ENCODE measurements around the gene GNAQ. TPM values are rescaled to one million over a fixed set of nuclear protein-coding genes. Genes with fewer than 3 reads are reported as not detected.

GNAQ gene
- total RNA-seq, 1 donor from 2014 or later: 46.9 TPM

GRCh38 chr9:77843871-77844155 lies 187.8 kb downstream of the GNAQ start:
- DNase-seq (ENCODE audit: low spot score in 2 of 2, unreplicated experiment in 2 of 2): no peak
- no peaks in the 10 kb centered on the region for H3K27me3 Mint-ChIP-seq (ENCODE audit: low read depth)
- peaks cover 42% of the 10 kb centered on the region for H3K4me1 Mint-ChIP-seq
- no peak overlapping the region for H3K27ac Mint-ChIP-seq
- H3K36me3 Mint-ChIP-seq: no peaks in the 10 kb centered on the region
- TF ChIP-seq, protein P1, sequence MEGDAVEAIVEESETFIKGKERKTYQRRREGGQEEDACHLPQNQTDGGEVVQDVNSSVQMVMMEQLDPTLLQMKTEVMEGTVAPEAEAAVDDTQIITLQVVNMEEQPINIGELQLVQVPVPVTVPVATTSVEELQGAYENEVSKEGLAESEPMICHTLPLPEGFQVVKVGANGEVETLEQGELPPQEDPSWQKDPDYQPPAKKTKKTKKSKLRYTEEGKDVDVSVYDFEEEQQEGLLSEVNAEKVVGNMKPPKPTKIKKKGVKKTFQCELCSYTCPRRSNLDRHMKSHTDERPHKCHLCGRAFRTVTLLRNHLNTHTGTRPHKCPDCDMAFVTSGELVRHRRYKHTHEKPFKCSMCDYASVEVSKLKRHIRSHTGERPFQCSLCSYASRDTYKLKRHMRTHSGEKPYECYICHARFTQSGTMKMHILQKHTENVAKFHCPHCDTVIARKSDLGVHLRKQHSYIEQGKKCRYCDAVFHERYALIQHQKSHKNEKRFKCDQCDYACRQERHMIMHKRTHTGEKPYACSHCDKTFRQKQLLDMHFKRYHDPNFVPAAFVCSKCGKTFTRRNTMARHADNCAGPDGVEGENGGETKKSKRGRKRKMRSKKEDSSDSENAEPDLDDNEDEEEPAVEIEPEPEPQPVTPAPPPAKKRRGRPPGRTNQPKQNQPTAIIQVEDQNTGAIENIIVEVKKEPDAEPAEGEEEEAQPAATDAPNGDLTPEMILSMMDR (IDR thresholded peaks at IDR 0.05; ENCODE audit: unreplicated experiment): no peak
- no peaks in the 10 kb centered on the region for H3K9me3 Mint-ChIP-seq
- H3K4me3 Mint-ChIP-seq: no peak overlapping the region

DNA sequence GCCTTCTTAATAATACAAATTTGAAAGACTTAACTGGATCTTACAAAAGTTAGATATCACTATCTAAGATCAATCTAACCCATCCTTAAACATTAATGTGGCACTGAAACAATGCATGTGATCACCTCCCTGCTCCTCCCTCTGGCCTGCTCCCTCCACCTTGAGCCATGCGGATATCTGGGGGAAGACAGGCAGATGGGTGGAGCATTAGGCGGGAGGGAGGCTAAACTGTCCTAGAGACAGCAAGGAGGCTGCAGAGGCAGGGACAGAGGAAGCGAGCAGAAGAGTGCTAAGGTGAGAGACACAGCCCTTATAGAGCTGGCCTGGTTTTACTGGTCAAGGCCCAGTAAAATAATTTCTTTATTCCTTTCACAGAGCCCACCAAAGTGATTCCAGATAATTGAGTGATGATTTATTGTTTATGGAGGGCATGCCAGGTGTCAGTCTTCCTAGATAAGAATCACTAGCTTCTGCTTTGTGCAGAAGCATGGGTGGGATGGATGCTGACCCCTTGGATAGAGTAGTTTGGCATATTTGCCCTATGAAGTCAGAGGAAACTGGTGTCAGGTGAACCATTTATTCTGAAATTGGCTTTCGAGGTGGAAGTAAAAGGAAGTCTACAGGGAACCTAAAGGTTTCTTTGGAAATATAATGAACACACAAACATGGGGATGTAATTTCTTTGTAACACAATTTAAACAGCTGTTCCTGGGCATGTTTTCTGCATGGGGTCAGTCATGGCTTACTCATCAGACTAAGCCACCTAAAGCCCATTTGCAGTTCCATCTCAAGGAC lies 188.3 kb downstream of the GNAQ start:
- no peak overlapping the region for H3K27ac Mint-ChIP-seq

GRCh38 chr9:77841739-77842386 lies 189.7 kb downstream of the GNAQ start:
- Mint-ChIP-seq H3K4me3 (no peak overlapping the region), H3K27me3 (ENCODE audit: low read depth) (no peaks in the 10 kb centered on the region), H3K4me1 (peaks cover 35% of the 10 kb centered on the region), H3K36me3 (no peaks in the 10 kb centered on the region), H3K27ac (no peak overlapping the region), H3K9me3 (no peaks in the 10 kb centered on the region)
- DNase-seq (ENCODE audit: low spot score in 2 of 2, unreplicated experiment in 2 of 2): no peak
- TF ChIP-seq, protein P1 (IDR thresholded peaks at IDR 0.05; ENCODE audit: unreplicated experiment): no peak

More for the DNA sequence above, 188.3 kb downstream of the GNAQ start:
- peaks cover 42% of the 10 kb centered on the region for H3K4me1 Mint-ChIP-seq
- H3K9me3 Mint-ChIP-seq: no peaks in the 10 kb centered on the region
- TF ChIP-seq, protein P1 (IDR thresholded peaks at IDR 0.05; ENCODE audit: unreplicated experiment): no peak
- no peaks in the 10 kb centered on the region for H3K27me3 Mint-ChIP-seq (ENCODE audit: low read depth)
- DNase-seq (ENCODE audit: low spot score in 2 of 2, unreplicated experiment in 2 of 2): no peak
- H3K36me3 Mint-ChIP-seq: no peaks in the 10 kb centered on the region
- no peak overlapping the region for H3K4me3 Mint-ChIP-seq

DNA sequence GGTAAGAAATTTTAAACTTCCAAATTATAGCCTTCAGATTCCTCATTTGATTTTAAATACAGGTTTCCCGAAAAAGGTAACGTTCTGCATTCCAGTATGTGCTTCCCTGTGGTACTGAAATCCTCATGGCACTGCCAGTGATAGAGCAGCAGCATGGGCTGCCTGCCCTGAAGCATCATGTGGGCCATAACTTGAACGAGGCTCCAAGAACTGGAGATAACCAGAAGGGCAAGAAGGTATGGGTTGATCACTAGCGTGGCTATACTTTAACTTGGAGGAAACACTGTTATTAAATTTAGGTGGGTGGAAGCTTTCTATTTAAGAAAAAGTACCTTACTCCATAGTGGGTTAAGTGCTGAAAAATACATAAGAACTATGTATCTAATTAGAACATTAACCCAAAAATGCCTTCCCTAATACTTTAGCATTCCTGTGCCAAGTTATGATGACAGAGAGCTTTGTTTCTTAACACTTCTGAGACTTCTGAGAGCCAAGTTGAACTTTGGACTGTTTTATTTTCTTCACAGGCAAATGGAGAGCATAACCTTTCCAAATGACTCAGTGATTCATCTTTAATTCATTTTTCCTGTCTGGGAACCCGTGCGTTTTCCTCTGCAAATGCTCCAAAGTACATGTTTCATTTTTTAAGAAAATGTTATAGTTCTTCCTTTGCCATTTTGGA lies 192.0 kb downstream of the GNAQ start:
- H3K27ac Mint-ChIP-seq: peak overlapping the region; percentile 18
- H3K4me3 Mint-ChIP-seq: no peak overlapping the region
- H3K4me1 Mint-ChIP-seq: peaks cover 21% of the 10 kb centered on the region
- no peaks in the 10 kb centered on the region for H3K27me3 Mint-ChIP-seq (ENCODE audit: low read depth)
- H3K9me3 Mint-ChIP-seq: no peaks in the 10 kb centered on the region
- DNase-seq (ENCODE audit: low spot score in 2 of 2, unreplicated experiment in 2 of 2): no peak
- TF ChIP-seq, protein P1 (IDR thresholded peaks at IDR 0.05; ENCODE audit: unreplicated experiment): no peak
- no peaks in the 10 kb centered on the region for H3K36me3 Mint-ChIP-seq

DNA sequence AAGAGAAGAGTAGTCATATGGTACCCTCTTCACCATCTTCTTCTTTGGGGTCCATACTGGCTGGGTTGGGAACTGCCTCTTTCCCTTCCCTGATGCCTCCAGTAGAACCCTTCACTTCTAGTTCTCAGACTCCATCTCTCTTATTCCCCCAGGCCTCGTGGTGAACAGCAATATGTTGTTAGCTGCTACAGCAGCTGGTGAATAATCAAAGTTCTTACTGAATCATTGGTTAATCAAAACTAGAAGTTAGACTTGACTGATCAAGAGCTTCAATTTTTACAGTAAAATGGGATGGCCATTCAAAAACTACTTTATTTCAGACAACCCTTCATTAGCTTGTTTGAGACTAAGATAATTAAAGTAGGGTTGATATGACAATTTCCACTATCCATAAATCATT lies 192.6 kb downstream of the GNAQ start:
- no peak for DNase-seq (ENCODE audit: low spot score in 2 of 2, unreplicated experiment in 2 of 2)
- Mint-ChIP-seq H3K27ac (no peak overlapping the region), H3K4me3 (no peak overlapping the region), H3K36me3 (no peaks in the 10 kb centered on the region), H3K4me1 (peaks cover 21% of the 10 kb centered on the region), H3K9me3 (no peaks in the 10 kb centered on the region), H3K27me3 (ENCODE audit: low read depth) (no peaks in the 10 kb centered on the region)
- TF ChIP-seq, protein P1 (IDR thresholded peaks at IDR 0.05; ENCODE audit: unreplicated experiment): no peak
